H9 (cell line): ENCODE data around the gene NUP210L. TPM values are rescaled to one million over a fixed set of nuclear protein-coding genes. Genes with fewer than 3 reads are reported as not detected.

Source experiments
- DNase-seq: peaks from one replicate; pipeline ENCODE4 v3.0.0-alpha.2; 2017
- H2AFZ ChIP-seq: one replicate; pipeline ENCODE4 v1.6.1; 2013; ENCODE audit warnings: mild to moderate bottlenecking, low read length, control low read depth, moderate library complexity
- H2AK5ac ChIP-seq: 2 replicates; pipeline ENCODE4 v1.6.1; 2013; ENCODE audit warnings: low read length, control low read depth, mixed read lengths; ENCODE audit not compliant: insufficient read length
- H2BK120ac ChIP-seq: one replicate; pipeline ENCODE4 v1.6.1; 2013; ENCODE audit warnings: low read depth, mild to moderate bottlenecking, low read length, control low read depth, inconsistent platforms; ENCODE audit not compliant: poor library complexity, severe bottlenecking
- H2BK12ac ChIP-seq: 2 replicates; pipeline ENCODE4 v1.6.1; 2013; ENCODE audit warnings: low read length, control low read depth, mixed read lengths, low read depth; ENCODE audit not compliant: insufficient read length
- H2BK15ac ChIP-seq: 2 replicates; pipeline ENCODE4 v1.6.1; 2013; ENCODE audit warnings: low read depth, low read length, control low read depth
- H2BK20ac ChIP-seq: one replicate; pipeline ENCODE4 v1.6.1; 2013; ENCODE audit warnings: low read depth, mild to moderate bottlenecking, low read length, control low read depth, inconsistent platforms; ENCODE audit not compliant: poor library complexity, severe bottlenecking
- H2BK5ac ChIP-seq: 2 replicates; pipeline ENCODE4 v1.6.1; 2013; ENCODE audit warnings: low read length, control low read depth, mixed read lengths; ENCODE audit not compliant: insufficient read length
- H3K14ac ChIP-seq: 2 replicates; pipeline ENCODE4 v1.6.1; 2013; ENCODE audit warnings: low read length, control low read depth; ENCODE audit not compliant: insufficient read depth
- H3K18ac ChIP-seq: 2 replicates; pipeline ENCODE4 v1.6.1; 2013; ENCODE audit warnings: low read depth, mild to moderate bottlenecking, mixed read lengths, low read length, control low read depth; ENCODE audit not compliant: insufficient read length
- H3K23ac ChIP-seq: 2 replicates; pipeline ENCODE4 v1.6.1; 2013; ENCODE audit warnings: low read length, control low read depth, mixed read lengths, low read depth; ENCODE audit not compliant: insufficient read length
- H3K23me2 ChIP-seq: 2 replicates; pipeline ENCODE4 v1.6.1; 2013; ENCODE audit warnings: low read depth, mild to moderate bottlenecking, mixed read lengths, low read length, control low read depth; ENCODE audit not compliant: insufficient read length, poor library complexity, severe bottlenecking
- H3K27ac ChIP-seq: 2 replicates; pipeline ENCODE4 v1.5.1; 2013; ENCODE audit warnings: low read length, control low read depth, mixed read lengths, low read depth; ENCODE audit not compliant: insufficient read length
- H3K27me3 ChIP-seq: 2 replicates; pipeline ENCODE4 v1.6.1; 2013; ENCODE audit warnings: low read length, control low read depth, inconsistent platforms; ENCODE audit not compliant: insufficient read depth
- H3K4ac ChIP-seq: 2 replicates; pipeline ENCODE4 v1.6.1; 2013; ENCODE audit warnings: low read depth, mild to moderate bottlenecking, control low read depth, inconsistent platforms, low read length, moderate library complexity
- H3K4me1 ChIP-seq: 2 replicates; pipeline ENCODE4 v1.6.1; 2013; ENCODE audit warnings: low read length, control low read depth, inconsistent platforms; ENCODE audit not compliant: insufficient read depth
- H3K4me2 ChIP-seq: 2 replicates; pipeline ENCODE4 v1.6.1; 2013; ENCODE audit warnings: low read length, control low read depth, mixed read lengths; ENCODE audit not compliant: insufficient read length, insufficient read depth
- H3K56ac ChIP-seq: 2 replicates; pipeline ENCODE4 v1.6.1; 2013; ENCODE audit warnings: low read depth, mild to moderate bottlenecking, mixed read lengths, low read length, control low read depth; ENCODE audit not compliant: insufficient read length
- H3K79me1 ChIP-seq: 2 replicates; pipeline ENCODE4 v1.6.1; 2013; ENCODE audit warnings: low read depth, mild to moderate bottlenecking, moderate library complexity, low read length, control low read depth, inconsistent platforms; ENCODE audit not compliant: insufficient read depth, poor library complexity, severe bottlenecking
- H3K79me2 ChIP-seq: 2 replicates; pipeline ENCODE4 v1.6.1; 2013; ENCODE audit warnings: low read length, control low read depth, inconsistent platforms; ENCODE audit not compliant: insufficient read depth
- H3K9ac ChIP-seq: 2 replicates; pipeline ENCODE4 v1.6.1; 2013; ENCODE audit warnings: low read length, control low read depth, mixed read lengths; ENCODE audit not compliant: insufficient read length; ENCODE audit errors: extremely low read depth
- H3K9me3 ChIP-seq: one replicate; pipeline ENCODE4 v1.6.1; 2013; ENCODE audit warnings: low read depth, low read length, inconsistent platforms; ENCODE audit not compliant: control insufficient read depth
- H3T11ph ChIP-seq: one replicate; pipeline ENCODE4 v1.6.1; 2013; ENCODE audit warnings: mild to moderate bottlenecking, low read length, control low read depth, inconsistent platforms
- H4K20me1 ChIP-seq: one replicate; pipeline ENCODE4 v1.6.1; 2013; ENCODE audit not compliant: control insufficient read depth, insufficient read length, insufficient read depth
- H4K5ac ChIP-seq: 2 replicates; pipeline ENCODE4 v1.6.1; 2013; ENCODE audit warnings: low read depth, mild to moderate bottlenecking, mixed read lengths, low read length, control low read depth; ENCODE audit not compliant: insufficient read length
- H4K8ac ChIP-seq: replicated peaks from 2 replicates; pipeline ENCODE4 v1.6.1; 2013; ENCODE audit warnings: low read length, control low read depth, mixed read lengths, low read depth; ENCODE audit not compliant: insufficient read length
- H4K91ac ChIP-seq: 2 replicates; pipeline ENCODE4 v1.6.1; 2013; ENCODE audit warnings: low read depth, mild to moderate bottlenecking, moderate library complexity, mixed read lengths, low read length, control low read depth; ENCODE audit not compliant: insufficient read length
- H3K27ac Mint-ChIP-seq, 3 experiments: 2 replicates in 2 of 3; 3 replicates in 1 of 3; pipeline ENCODE4 v1.8.0; 2020 to 2021; ENCODE audit warnings: mixed read lengths in 3 of 3, mild to moderate bottlenecking in 1 of 3, moderate library complexity in 1 of 3
- H3K27me3 Mint-ChIP-seq: 2 replicates; pipeline ENCODE4 v1.8.0; 2021; ENCODE audit warnings: low read depth, mild to moderate bottlenecking, moderate library complexity, mixed read lengths
- H3K36me3 Mint-ChIP-seq, 3 experiments: 2 replicates in 2 of 3; 3 replicates in 1 of 3; pipeline ENCODE4 v1.8.0; 2020 to 2021; ENCODE audit warnings: low read depth in 3 of 3, mixed read lengths in 3 of 3; ENCODE audit not compliant: insufficient read depth in 1 of 3
- H3K4me1 Mint-ChIP-seq, 2 experiments: 2 replicates each; pipeline ENCODE4 v1.8.0; 2020; ENCODE audit warnings: mixed read lengths in 2 of 2
- H3K4me3 Mint-ChIP-seq, 2 experiments: 2 replicates in 1 of 2; 3 replicates in 1 of 2; pipeline ENCODE4 v1.8.0; 2020 to 2021; ENCODE audit warnings: mild to moderate bottlenecking in 2 of 2, mixed read lengths in 2 of 2, moderate library complexity in 1 of 2
- H3K9me3 Mint-ChIP-seq, 2 experiments: 2 replicates in 1 of 2; 3 replicates in 1 of 2; pipeline ENCODE4 v1.8.0; 2020; ENCODE audit warnings: mild to moderate bottlenecking in 2 of 2, mixed read lengths in 2 of 2, moderate library complexity in 1 of 2
- WGBS: extraction: QIAGEN DNeasy Blood & Tissue Kit; methylation state at CpG from one replicate; pipeline ENCODE4 v1.1.7; 2013; ENCODE audit warnings: missing lambda C conversion rate, low lambda C conversion rate, mixed read lengths; ENCODE audit not compliant: insufficient read length; ENCODE audit errors: extremely low coverage; 5-methylcytosine and 5-hydroxymethylcytosine counted together
- total RNA-seq: library from RNA; stranded (reverse); gene quantifications from 2 replicates; pipeline ENCODE4 v1.2.1, GENCODE V29; 2021
- TF ChIP-seq, protein P1 (sequence below): fragments of 200-600 bp; sonication (generic); conservative IDR thresholded peaks from 3 replicates; pipeline ENCODE4 v1.8.0; 2021; ENCODE audit warnings: antibody characterized with exemption, mild to moderate bottlenecking

Gene NUP210L
- total RNA-seq, 1 experiment from 2014 or later = 0.04 TPM

GRCh38 chr1:154093699-154094098, 61.2 kb downstream of the NUP210L start:
- no peak overlapping the region for H3K56ac ChIP-seq
- no peaks in the 10 kb centered on the region for H4K20me1 ChIP-seq
- no peaks in the 10 kb centered on the region for H3K79me1 ChIP-seq
- H2BK20ac ChIP-seq = no peak overlapping the region
- H2AFZ ChIP-seq = no peak overlapping the region
- H3K14ac ChIP-seq = no peak overlapping the region
- no peaks in the 10 kb centered on the region for H3K27me3 ChIP-seq
- no peak overlapping the region for H2BK15ac ChIP-seq
- TF ChIP-seq, protein P1, sequence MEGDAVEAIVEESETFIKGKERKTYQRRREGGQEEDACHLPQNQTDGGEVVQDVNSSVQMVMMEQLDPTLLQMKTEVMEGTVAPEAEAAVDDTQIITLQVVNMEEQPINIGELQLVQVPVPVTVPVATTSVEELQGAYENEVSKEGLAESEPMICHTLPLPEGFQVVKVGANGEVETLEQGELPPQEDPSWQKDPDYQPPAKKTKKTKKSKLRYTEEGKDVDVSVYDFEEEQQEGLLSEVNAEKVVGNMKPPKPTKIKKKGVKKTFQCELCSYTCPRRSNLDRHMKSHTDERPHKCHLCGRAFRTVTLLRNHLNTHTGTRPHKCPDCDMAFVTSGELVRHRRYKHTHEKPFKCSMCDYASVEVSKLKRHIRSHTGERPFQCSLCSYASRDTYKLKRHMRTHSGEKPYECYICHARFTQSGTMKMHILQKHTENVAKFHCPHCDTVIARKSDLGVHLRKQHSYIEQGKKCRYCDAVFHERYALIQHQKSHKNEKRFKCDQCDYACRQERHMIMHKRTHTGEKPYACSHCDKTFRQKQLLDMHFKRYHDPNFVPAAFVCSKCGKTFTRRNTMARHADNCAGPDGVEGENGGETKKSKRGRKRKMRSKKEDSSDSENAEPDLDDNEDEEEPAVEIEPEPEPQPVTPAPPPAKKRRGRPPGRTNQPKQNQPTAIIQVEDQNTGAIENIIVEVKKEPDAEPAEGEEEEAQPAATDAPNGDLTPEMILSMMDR = no peak
- H3K18ac ChIP-seq = no peak overlapping the region
- no peaks in the 10 kb centered on the region for H3K79me2 ChIP-seq
- Mint-ChIP-seq H3K27me3 (peaks cover 3% of the 10 kb centered on the region; the same call in 1 of the 2 replicates), H3K4me1 (peaks cover 0 to 2% of the 10 kb centered on the region in 2 experiments; a peak in 1 of 4 replicates), H3K36me3 (no peaks in the 10 kb centered on the region), H3K4me3 (no peak overlapping the region), H3K27ac (no peak overlapping the region), H3K9me3 (peaks cover 2 to 3% of the 10 kb centered on the region in 2 experiments; a peak in 3 of 5 replicates)
- no peak overlapping the region for H3K4me2 ChIP-seq
- no peaks in the 10 kb centered on the region for H3K23me2 ChIP-seq
- no peak overlapping the region for H3K4ac ChIP-seq
- no peak overlapping the region for H3K9ac ChIP-seq
- no peak for DNase-seq
- no peak overlapping the region for H4K91ac ChIP-seq
- no peak overlapping the region for H2BK5ac ChIP-seq
- no peaks in the 10 kb centered on the region for H3K4me1 ChIP-seq
- no peak overlapping the region for H4K8ac ChIP-seq
- no peak overlapping the region for H3K27ac ChIP-seq
- no peak overlapping the region for H2AK5ac ChIP-seq
- no peaks in the 10 kb centered on the region for H3K9me3 ChIP-seq
- H2BK120ac ChIP-seq = no peak overlapping the region
- H4K5ac ChIP-seq = no peak overlapping the region
- WGBS = no CpG with 5 or more reads among the region's 3 CpGs
- no peak overlapping the region for H3T11ph ChIP-seq
- no peak overlapping the region for H3K23ac ChIP-seq
- H2BK12ac ChIP-seq = no peak overlapping the region
